ENCODE measurements around the gene SUN3. TPM values are rescaled to one million over a fixed set of nuclear protein-coding genes. Genes with fewer than 3 reads are reported as not detected.
A peak's percentile ranks its signal among the peaks of the same experiment; 100 is the strongest.
"Not testable (repeated sequence)": the region's sequence is repeated elsewhere in the genome, so short reads cannot be mapped to it uniquely, and the experiment has no call there.

The SUN3 gene
- total RNA-seq, 2 donors from 2014 or later: not detected

DNA sequence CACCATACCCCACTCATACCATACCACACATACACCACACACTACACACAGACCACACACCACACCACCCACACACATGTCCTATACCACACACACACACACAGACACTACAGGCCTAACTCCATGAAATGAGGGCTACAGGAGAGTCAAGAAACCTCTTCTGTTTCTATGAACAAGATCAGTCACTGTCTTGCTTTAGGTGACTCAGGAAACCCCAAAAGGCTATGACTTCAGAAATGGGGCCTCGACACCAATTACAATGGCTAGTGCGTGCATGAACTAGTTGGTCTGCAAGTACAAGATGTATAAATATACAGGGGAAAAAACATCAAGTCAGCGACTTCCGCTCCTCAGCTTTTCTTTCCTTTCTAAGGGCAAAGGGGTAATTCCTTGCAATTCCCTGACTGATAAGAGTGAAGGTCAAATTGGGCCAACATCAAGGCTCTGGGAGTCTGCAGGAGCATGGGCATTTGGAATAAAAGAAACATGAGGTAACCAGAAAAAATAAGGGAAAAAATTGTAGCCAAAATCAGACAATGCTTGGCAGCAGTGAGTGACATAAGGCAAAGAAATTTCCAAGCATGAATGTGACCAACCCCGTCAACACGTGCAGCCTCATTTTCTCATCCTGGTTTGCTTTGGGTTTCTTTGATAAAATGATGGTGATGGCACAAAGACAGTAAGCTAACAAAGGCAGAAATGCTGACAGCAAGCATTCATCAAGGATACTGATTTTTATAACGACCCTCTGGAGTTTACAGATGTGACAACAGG, 82.1 kb downstream of the SUN3 start:
- no peak overlapping the region for H3K4me3 ChIP-seq

DNA sequence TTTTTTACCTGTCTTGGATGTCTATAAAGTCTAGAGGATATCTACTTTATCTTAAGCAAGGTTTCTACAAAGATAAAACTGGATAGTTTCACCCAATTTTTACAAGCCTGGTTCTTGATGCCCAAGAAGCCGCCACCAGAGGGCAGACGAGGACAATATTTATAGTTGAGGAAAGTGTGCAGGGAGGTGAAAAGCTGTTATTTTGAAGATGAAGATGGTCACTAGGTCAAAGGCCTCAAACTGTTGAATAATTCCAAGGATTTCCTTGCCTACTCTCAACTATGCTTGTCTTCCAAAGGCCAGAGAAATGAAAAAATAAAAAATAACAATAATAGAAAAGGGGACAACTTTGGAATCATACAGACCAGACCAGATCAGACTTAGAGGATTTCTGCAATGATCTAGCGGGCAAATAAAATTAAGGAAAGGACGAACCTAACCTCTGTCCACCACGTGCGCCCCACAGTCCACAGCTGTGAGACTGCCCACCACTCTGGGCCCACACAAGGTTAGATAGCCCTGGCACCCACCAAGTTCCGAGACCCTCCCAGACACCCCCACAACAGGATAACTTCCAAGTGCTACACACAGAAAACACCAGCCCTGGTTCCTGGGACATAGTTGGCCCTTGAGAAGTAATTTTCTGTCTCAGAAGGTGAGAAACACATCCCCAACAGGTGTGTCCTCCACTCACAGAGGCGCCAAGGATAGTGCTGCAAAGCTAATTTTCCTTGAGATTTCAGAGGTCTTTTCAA, 83.5 kb downstream of the SUN3 start:
- TF ChIP-seq, protein P1, sequence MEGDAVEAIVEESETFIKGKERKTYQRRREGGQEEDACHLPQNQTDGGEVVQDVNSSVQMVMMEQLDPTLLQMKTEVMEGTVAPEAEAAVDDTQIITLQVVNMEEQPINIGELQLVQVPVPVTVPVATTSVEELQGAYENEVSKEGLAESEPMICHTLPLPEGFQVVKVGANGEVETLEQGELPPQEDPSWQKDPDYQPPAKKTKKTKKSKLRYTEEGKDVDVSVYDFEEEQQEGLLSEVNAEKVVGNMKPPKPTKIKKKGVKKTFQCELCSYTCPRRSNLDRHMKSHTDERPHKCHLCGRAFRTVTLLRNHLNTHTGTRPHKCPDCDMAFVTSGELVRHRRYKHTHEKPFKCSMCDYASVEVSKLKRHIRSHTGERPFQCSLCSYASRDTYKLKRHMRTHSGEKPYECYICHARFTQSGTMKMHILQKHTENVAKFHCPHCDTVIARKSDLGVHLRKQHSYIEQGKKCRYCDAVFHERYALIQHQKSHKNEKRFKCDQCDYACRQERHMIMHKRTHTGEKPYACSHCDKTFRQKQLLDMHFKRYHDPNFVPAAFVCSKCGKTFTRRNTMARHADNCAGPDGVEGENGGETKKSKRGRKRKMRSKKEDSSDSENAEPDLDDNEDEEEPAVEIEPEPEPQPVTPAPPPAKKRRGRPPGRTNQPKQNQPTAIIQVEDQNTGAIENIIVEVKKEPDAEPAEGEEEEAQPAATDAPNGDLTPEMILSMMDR (IDR thresholded peaks at IDR 0.05): peak; percentile 82 to 84
- H3K36me3 ChIP-seq: no peaks in the 10 kb centered on the region
- H3K4me3 ChIP-seq: no peak overlapping the region
- peaks cover 0 to 42% of the 10 kb centered on the region in 2 donors for H3K4me1 ChIP-seq
- no peaks in the 10 kb centered on the region for H3K9me3 ChIP-seq
- no peaks in the 10 kb centered on the region for H3K27me3 ChIP-seq
- peak overlapping the region in 1 of 2 donors; percentile 9 for H3K27ac ChIP-seq
- peak; percentile 88 for DNase-seq (ENCODE audit: low spot score)

More for the DNA sequence above, 82.1 kb downstream of the SUN3 start:
- Histone ChIP-seq H3K27ac (peak overlapping the region; percentile 39 to 57), H3K36me3 (no peaks in the 10 kb centered on the region), H3K27me3 (no peaks in the 10 kb centered on the region), H3K9me3 (no peaks in the 10 kb centered on the region), H3K4me1 (peaks cover 0 to 28% of the 10 kb centered on the region in 2 donors)
- no peak for DNase-seq (ENCODE audit: low spot score)
- TF ChIP-seq, protein P1 (IDR thresholded peaks at IDR 0.05): no peak

DNA sequence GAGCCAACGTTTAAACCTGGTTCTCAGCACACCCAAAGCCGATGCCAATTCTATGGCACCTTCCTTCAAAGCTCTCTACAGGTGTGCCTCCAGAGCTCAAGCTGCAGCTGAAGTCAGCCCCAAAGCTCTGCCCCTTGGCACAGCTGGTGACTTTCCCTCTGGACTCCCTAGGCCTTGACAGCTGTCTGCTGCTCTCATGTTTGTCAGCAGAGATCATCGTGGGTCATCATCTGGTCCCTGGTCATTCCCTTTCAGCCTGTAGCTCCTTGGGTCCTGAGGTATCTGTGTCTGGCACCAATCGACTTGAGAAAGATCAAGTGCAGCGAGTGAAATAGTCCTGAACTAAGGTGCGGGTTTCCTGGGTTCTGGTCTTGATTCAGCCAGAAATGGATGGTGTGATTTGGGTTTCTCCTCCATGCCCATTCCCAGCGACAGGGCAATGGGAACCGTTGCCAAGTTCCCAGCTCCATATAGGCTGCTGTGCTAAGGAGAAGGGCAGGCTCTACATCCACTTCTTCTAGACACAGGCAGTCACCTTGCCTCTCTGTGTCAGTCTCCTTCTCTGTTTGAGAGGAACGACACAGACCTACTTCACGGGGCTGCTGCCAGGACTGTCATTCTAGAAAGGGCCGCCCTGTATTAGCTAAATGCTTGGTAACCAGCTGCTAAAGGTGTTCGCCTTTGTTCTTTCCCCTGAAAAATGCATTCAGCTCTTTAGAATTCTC, 84.2 kb downstream of the SUN3 start:
- Histone ChIP-seq H3K4me1 (peaks cover 0 to 43% of the 10 kb centered on the region in 2 donors), H3K27ac (peak overlapping the region in 1 of 2 donors; percentile 21)
- TF ChIP-seq, protein P1 (IDR thresholded peaks at IDR 0.05): no peak

DNA sequence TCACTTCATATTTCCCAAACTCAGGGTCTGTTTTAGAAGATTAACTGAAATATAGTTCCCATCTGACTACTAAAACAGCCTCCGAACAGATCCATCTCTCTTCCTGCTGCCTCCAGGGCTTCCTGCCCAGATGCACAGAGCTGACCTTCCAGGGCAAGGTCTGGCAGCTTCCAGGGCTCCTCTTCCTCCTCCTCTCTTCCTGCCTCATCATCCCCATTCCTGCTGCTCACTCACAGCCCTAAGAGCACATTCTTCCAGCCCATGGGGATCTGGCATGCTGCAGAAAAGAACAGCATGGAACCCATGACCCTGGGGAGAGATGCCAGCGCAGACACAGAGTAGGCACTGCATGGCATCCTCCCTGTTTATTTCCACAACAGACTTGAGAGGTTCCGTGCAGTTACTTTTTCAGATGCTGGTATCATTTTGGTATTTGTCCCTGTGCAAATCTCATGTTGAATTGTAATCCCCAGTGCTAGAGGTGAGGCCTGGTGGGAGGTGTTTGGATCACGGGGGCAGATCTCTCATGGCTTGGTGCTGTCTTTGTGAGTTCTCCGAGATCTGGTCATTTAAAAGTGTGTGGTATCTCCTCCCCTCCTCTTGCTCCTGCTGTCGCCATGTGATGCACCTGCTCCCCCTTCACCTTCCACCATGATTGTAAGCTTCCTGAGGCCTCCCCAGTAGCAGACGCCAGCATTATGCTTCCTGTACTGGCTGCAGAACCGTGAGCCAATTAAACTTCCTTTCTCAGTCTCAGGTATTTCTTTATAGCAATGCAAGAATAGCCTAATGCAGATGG, 85.0 kb downstream of the SUN3 start:
- TF ChIP-seq, protein P1 (IDR thresholded peaks at IDR 0.05): no peak
- Histone ChIP-seq H3K9me3 (no peaks in the 10 kb centered on the region), H3K4me3 (no peak overlapping the region), H3K27ac (no peak overlapping the region), H3K27me3 (no peaks in the 10 kb centered on the region), H3K36me3 (no peaks in the 10 kb centered on the region), H3K4me1 (peaks cover 0 to 51% of the 10 kb centered on the region in 2 donors)
- no peak for DNase-seq (ENCODE audit: low spot score)

More for the DNA sequence above, 84.2 kb downstream of the SUN3 start:
- Histone ChIP-seq H3K27me3 (no peaks in the 10 kb centered on the region), H3K9me3 (no peaks in the 10 kb centered on the region), H3K36me3 (no peaks in the 10 kb centered on the region), H3K4me3 (no peak overlapping the region)
- DNase-seq (ENCODE audit: low spot score): no peak

DNA sequence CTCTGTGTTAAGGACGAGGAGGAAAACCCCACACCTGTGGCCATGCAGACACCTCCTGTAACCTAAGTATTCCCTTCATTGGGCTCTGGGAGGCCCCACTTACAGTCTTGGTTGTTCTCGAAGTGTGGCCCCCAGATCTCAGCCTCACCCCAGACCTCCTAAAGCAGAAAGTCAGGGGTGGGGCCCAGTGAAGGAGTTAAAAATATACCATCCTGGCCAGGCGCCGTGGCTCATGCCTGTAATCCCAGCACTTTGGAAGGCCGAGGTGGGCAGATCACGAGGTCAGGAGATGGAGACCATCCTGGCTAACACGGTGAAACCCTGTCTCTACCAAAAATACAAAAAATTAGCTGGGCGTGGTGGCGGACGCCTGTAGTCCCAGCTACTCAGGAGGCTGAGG, 86.3 kb downstream of the SUN3 start:
- peak overlapping the region; percentile 86 to 96 for H3K27ac ChIP-seq
- not testable (repeated sequence) for H3K9me3 ChIP-seq, H3K4me3 ChIP-seq, H3K36me3 ChIP-seq, H3K27me3 ChIP-seq
- peaks cover 0 to 63% of the 10 kb centered on the region in 2 donors for H3K4me1 ChIP-seq
- DNase-seq (ENCODE audit: low spot score): peak; percentile 56

Data from right atrium auricular region (tissue), 2 donors.